HepG2 (cell line): Measurements from ENCODE around the gene KCNMA1. TPM values are rescaled to one million over a fixed set of nuclear protein-coding genes. Genes with fewer than 3 reads are reported as not detected.

Experiments
- ATAC-seq: fragments of 200-7000 bp; cut with Tn5 transposase; 3 replicates; pipeline ENCODE4 v1.9.1; 2020; ENCODE audit warnings: mild to moderate bottlenecking, moderate library complexity
- BruUV-seq: library from RNA; stranded (reverse); fragments of 400-500 nt; replicated peaks from 2 replicates; lab custom pipeline; 2021; lab: Mats Ljungman, UMichigan
- CTCF ChIA-PET: fragments of 300-600 bp; formaldehyde crosslinking; extraction: SDS; loops from one replicate; lab custom pipeline; 2021; ENCODE audit warnings: low total read pairs, inconsistent platforms, low intra/inter-chr PET ratio; lab: Yijun Ruan, JAX
- POLR2A ChIA-PET: fragments of 350-600 bp; sonication (Branson Sonifier 250); formaldehyde crosslinking; loops from one replicate; lab custom pipeline; 2020; ENCODE audit warnings: antibody characterized with exemption, inconsistent platforms; lab: Yijun Ruan, JAX
- DNase-seq: peaks from one replicate; pipeline ENCODE4 v3.0.0-alpha.2; 2015; ENCODE audit warnings: low spot score
- FAIRE-seq: peaks from 3 replicates; lab custom pipeline; 2011; peaks lifted over from hg19 to GRCh38; lab: Jason Lieb, UNC
- H2AFZ ChIP-seq: one replicate; pipeline ENCODE4 v1.6.1; 2011; ENCODE audit warnings: low read length, inconsistent platforms
- H3K27ac ChIP-seq: fragments of 300-600 bp; 3 replicates; pipeline ENCODE4 v1.8.0; 2011; ENCODE audit warnings: mixed run types, mild to moderate bottlenecking, mixed read lengths, low read length, inconsistent platforms; ENCODE audit not compliant: insufficient read depth; ENCODE audit errors: extremely low read length
- H3K27me3 ChIP-seq, 2 experiments: fragments of 200-600 bp in 1 of 2; 2 replicates in 1 of 2; 3 replicates in 1 of 2; pipeline versions ENCODE4 v1.6.0 to v1.8.0; 2011; ENCODE audit warnings: low read length in 2 of 2, mild to moderate bottlenecking in 2 of 2, moderate library complexity in 2 of 2, inconsistent platforms in 1 of 2; ENCODE audit not compliant: insufficient read depth in 2 of 2, control insufficient read depth in 1 of 2
- H3K36me3 ChIP-seq, 2 experiments: fragments of 200-600 bp in 1 of 2; replicated peaks in 1 of 2; 2 replicates in 1 of 2; 3 replicates in 1 of 2; pipeline versions ENCODE4 v1.5.1 to v1.8.0; 2011; ENCODE audit warnings: low read length in 2 of 2, inconsistent platforms in 1 of 2; ENCODE audit not compliant: insufficient read depth in 2 of 2, control insufficient read depth in 1 of 2
- H3K4me1 ChIP-seq: 2 replicates; pipeline ENCODE4 v1.5.1; 2012; ENCODE audit warnings: low read length, inconsistent platforms; ENCODE audit not compliant: insufficient read depth
- H3K4me2 ChIP-seq: 2 replicates; pipeline ENCODE4 v1.6.0; 2011; ENCODE audit warnings: low read depth, low read length, inconsistent platforms
- H3K4me3 ChIP-seq, 3 experiments: fragments of 200-600 bp in 1 of 3; sonication (generic), shearing (Covaris generic) in 1 of 3; replicated peaks in 1 of 3; 2 replicates each; pipeline ENCODE4 v1.5.1; 2011 to 2016; ENCODE audit warnings: low read length in 3 of 3, inconsistent platforms in 2 of 3, low read depth in 2 of 3, mild to moderate bottlenecking in 2 of 3, control low read depth in 1 of 3, mixed read lengths in 1 of 3; ENCODE audit not compliant: insufficient read depth in 1 of 3
- H3K79me2 ChIP-seq: one replicate; pipeline ENCODE4 v1.6.1; 2011; ENCODE audit warnings: low read length, inconsistent platforms; ENCODE audit not compliant: insufficient read depth
- H3K9ac ChIP-seq: 2 replicates; pipeline ENCODE4 v1.6.0; 2011; ENCODE audit warnings: mild to moderate bottlenecking, low read depth, low read length, inconsistent platforms; ENCODE audit not compliant: insufficient read depth
- H3K9me3 ChIP-seq: 2 replicates; pipeline ENCODE4 v1.5.1; 2012; ENCODE audit warnings: mild to moderate bottlenecking, low read length
- H4K20me1 ChIP-seq: 2 replicates; pipeline ENCODE4 v1.6.0; 2011; ENCODE audit warnings: inconsistent platforms, mild to moderate bottlenecking, low read length, moderate library complexity; ENCODE audit not compliant: insufficient read depth
- CREB3 ChIP-seq: sonication (generic); formaldehyde crosslinking; IDR thresholded peaks from 2 replicates; pipeline ENCODE4 v1.5.0; 2020; ENCODE audit warnings: missing genetic modification reagents
- ZNF619 ChIP-seq: sonication (generic); formaldehyde crosslinking; IDR thresholded peaks from 2 replicates; pipeline ENCODE4 v1.4.0; 2020; ENCODE audit warnings: mild to moderate bottlenecking, missing genetic modification reagents
- WGBS: methylation state at CpG from one replicate; pipeline ENCODE4 v1.1.6; 2017; ENCODE audit warnings: low lambda C conversion rate; 5-methylcytosine and 5-hydroxymethylcytosine counted together
- in situ Hi-C: cut with HindIII; loops from 2 replicates; pipeline ENCODE4 v1.10.0; 2017; ENCODE audit warnings: low pct_unique_long_range_greater_than_20kb; ENCODE audit not compliant: extremely low pct_ligation_motif_present
- intact Hi-C: fragments of 100-400 bp; cut with micrococcal nuclease; formaldehyde crosslinking; loops from one replicate; pipeline ENCODE4 v1.10.0; 2022; ENCODE audit not compliant: unreplicated experiment
- polyA plus RNA-seq, 8 experiments: library from polyadenylated mRNA; depleted of rRNA in 3 of 8; stranded (reverse) in 7 of 8; unstranded in 1 of 8; fragments of >200 nt; fragmentation: Illumina TruSeq in 4 of 8; extraction: Trizol in 4 of 8; gene quantifications; 2 replicates each; pipeline versions ENCODE4 v1.2.1 to v1.2.3, GENCODE V29; 2011 to 2016; ENCODE audit warnings: low read depth in 4 of 8, missing spikeins in 1 of 8, mixed read lengths in 1 of 8; ENCODE audit not compliant: insufficient read depth in 1 of 8
- total RNA-seq, 5 experiments: library from RNA; depleted of rRNA; stranded (reverse); fragments of >200 nt; fragmentation: Illumina TruSeq; extraction: Trizol; gene quantifications; 2 replicates each; pipeline ENCODE4 v1.2.3, GENCODE V29; 2016; ENCODE audit warnings: low read depth in 1 of 5

KCNMA1 gene
- total and polyA plus RNA-seq, 2 of the 13 experiments (the other 11 are each of a cell fraction or from before 2014, with no cell fraction given): 0.02 TPM; not detected in 1

GRCh38 chr10:77207828-77208185 lies 429.8 kb downstream of the KCNMA1 start:
- WGBS: 84% methylated on average over 5 of the region's 5 CpGs
- ChIA-PET POLR2A (no interaction called here), CTCF (no interaction called here)
- Histone ChIP-seq H3K4me2 (no peak overlapping the region), H3K9me3 (peaks cover 5% of the 10 kb centered on the region; the same call in 1 of the 2 replicates), H3K27ac (no peak overlapping the region), H2AFZ (no peak overlapping the region), H3K36me3 (no peaks in the 10 kb centered on the region), H3K79me2 (no peaks in the 10 kb centered on the region), H3K4me1 (no peaks in the 10 kb centered on the region), H4K20me1 (no peaks in the 10 kb centered on the region), H3K9ac (no peak overlapping the region), H3K27me3 (peaks cover 0 to 3% of the 10 kb centered on the region in 2 experiments; a peak in 2 of 5 replicates), H3K4me3 (no peak overlapping the region)
- DNase-seq: no peak
- FAIRE-seq: no peak
- in situ Hi-C loops (no loop called here), intact Hi-C loops (no loop called here)
- no TSS peak for BruUV-seq
- no peak for ATAC-seq
- no peak for TF ChIP-seq ZNF619

- Histone ChIP-seq H3K36me3 (no peaks in the 10 kb centered on the region), H3K4me3 (no peak overlapping the region), H3K9me3 (peaks cover 5% of the 10 kb centered on the region; the same call in 1 of the 2 replicates), H3K27ac (no peak overlapping the region), H3K9ac (no peak overlapping the region), H3K4me1 (no peaks in the 10 kb centered on the region), H3K79me2 (no peaks in the 10 kb centered on the region), H2AFZ (no peak overlapping the region), H3K4me2 (no peak overlapping the region), H4K20me1 (no peaks in the 10 kb centered on the region), H3K27me3 (peaks cover 0 to 3% of the 10 kb centered on the region in 2 experiments; a peak in 2 of 5 replicates)
- CTCF ChIA-PET: no interaction called here
- no peak for TF ChIP-seq CREB3 (CRISPR knock-in tag)
- intact Hi-C loops: no loop called here
- in situ Hi-C loops: no loop called here
- no peak for ATAC-seq
- no TSS peak for BruUV-seq
- FAIRE-seq: no peak
- no peak for DNase-seq
- 13% methylated on average over 4 of the region's 4 CpGs for WGBS
- POLR2A ChIA-PET: no interaction called here
Measured at GRCh38 chr10:77207182-77207827, 430.3 kb downstream of the KCNMA1 start.
